HK-2 (cell line): ENCODE measurements around the gene GPX4.

Source experiments
- DNase-seq: peaks from one replicate; pipeline ENCODE4 v3.0.0-alpha.2; 2018; ENCODE audit not compliant: unreplicated experiment

GPX4 gene

GRCh38 chr19:1102407-1103131 lies 1.2 kb upstream of the GPX4 start:
- peak; percentile 92 for DNase-seq

- peak; percentile 46 for DNase-seq
Measured at GRCh38 chr19:1103132-1103707, 574 bp upstream of the GPX4 start.

GRCh38 chr19:1104311-1105007 lies 665 bp downstream of the GPX4 start:
- DNase-seq, result peak; percentile 81

- DNase-seq, result no peak
Measured at GRCh38 chr19:1105008-1105872, 1.4 kb downstream of the GPX4 start.

GRCh38 chr19:1105873-1106840 lies 2.4 kb downstream of the GPX4 start:
- DNase-seq, result no peak

GRCh38 chr19:1106841-1107660 lies 3.3 kb downstream of the GPX4 start:
- DNase-seq, result peak; percentile 70

- DNase-seq, result no peak
Measured at GRCh38 chr19:1107661-1108261, 4.0 kb downstream of the GPX4 start.

- DNase-seq, result no peak
Measured at GRCh38 chr19:1108291-1109031, 4.7 kb downstream of the GPX4 start.

DNA sequence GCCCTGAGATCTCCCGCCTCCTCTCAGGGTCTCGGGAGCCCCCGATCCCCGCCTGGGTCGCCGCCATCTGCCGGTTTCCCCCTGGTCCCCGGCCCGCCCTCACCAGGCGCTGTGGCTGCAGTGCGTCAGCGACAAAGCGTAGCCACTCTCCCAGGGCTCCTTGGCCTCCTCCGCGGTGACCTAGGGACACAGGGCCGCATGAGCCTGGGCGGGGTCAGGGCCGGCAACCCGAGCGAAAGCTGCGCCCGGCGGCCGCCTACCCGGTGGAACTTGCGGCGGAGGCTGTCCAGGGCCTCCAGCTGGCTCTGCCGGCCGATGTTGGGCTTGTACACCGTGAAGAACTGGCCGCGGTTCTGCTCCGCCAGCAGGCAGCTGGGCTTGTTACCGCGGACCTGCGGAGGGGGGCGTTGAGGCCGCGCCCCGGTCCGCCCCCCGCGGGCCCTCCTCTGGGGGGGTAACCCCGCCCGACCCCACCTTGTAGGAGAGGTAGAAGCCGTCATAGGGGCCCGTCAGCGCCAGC lies 5.3 kb downstream of the GPX4 start:
- no peak for DNase-seq

- no peak for DNase-seq
Measured at GRCh38 chr19:1109697-1110671, 6.2 kb downstream of the GPX4 start.

- DNase-seq, result no peak
Measured at GRCh38 chr19:1110809-1111640, 7.2 kb downstream of the GPX4 start.

GRCh38 chr19:1111641-1112267 lies 8.0 kb downstream of the GPX4 start:
- no peak for DNase-seq

DNA sequence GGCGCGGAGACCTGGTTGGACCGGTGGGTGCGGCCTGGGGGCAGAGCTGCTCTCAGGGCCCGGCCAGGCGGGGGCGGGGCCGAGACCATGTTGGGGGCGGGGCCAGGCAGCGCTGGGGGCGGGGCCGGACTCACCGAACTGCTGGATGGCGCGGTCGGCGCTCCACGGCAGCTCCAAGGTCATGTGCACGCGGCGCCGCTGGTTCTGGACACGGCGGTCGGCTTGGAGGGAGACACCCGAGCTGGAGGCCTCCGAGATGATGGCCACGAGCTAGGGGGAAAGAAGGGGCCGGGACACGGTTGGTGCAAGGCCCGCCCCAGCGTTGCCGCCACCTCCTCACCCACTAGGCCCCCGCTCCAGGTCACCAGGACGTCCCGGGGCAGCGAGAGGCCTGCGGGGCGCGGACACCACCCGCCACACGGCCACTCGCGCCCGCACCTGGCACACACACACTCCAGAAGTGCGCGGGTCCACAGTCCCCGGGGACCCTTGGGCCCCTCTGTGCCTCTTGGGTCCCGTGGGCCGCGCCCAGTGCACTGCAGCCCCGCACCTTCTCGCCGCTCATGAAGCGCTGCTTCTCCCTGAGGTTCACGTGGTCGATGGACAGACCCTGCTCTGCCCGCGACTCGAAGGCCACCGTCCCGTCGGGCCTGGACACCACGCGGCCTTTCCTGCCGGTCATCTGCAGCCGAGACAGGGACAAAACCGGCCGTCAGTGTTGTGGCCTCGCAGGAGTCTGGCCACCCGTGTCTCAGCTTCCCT lies 8.7 kb downstream of the GPX4 start:
- DNase-seq, result no peak

- DNase-seq, result peak; percentile 86
Measured at GRCh38 chr19:1113030-1113985, 9.5 kb downstream of the GPX4 start.
